ENCODE data around the gene ANKDD1B.
A peak's percentile ranks its signal among the peaks of the same experiment; 100 is the strongest.
"Not testable (repeated sequence)": the region's sequence is repeated elsewhere in the genome, so short reads cannot be mapped to it uniquely, and the experiment has no call there.

ANKDD1B gene

GRCh38 chr5:75662061-75662460, 50.8 kb downstream of the ANKDD1B start:
- no peak for DNase-seq (ENCODE audit: low spot score)

- no peak for DNase-seq (ENCODE audit: low spot score)
Observed at GRCh38 chr5:75663579-75664284, 52.5 kb downstream of the ANKDD1B start.

- DNase-seq (ENCODE audit: low spot score), result no peak
Observed at GRCh38 chr5:75664979-75665378, 53.7 kb downstream of the ANKDD1B start.

DNA sequence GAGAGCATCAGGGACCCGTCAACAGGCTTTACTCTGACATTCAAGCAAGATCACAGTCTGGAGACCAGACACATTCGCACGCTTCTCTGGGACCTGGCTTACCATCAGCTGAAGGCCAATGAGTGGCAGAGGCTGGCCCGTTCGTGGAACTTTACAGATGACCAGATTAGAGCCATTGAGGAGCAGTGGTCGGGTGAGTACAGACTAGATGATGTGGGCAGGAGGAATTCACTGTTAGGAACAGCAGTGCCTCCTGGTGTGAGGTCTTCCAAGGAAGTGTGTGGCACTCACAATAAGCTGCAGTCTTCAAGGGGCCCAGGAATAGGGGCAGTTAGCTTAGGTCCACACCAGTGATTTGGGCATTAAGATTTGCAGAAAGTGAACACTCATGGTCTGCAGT, 55.5 kb downstream of the ANKDD1B start:
- no peak for DNase-seq (ENCODE audit: low spot score)

DNA sequence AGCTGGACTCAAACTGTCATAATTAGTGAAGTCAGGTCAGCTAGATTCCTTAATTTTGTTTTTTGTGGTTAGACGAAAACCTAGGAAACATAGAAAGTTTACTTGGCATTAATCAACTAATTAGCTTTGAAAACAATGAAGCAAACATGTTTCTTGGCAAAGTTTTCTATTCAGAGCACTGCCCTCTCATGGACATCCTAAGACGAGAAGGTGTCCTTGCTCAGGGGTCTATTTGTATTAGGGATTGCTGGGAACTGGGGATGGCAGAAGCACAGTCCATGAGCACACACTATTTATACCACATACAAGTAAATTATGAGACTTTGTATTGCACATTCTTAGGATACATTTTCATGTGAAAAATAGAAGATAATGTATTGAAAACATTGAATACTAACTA, 56.3 kb downstream of the ANKDD1B start:
- DNase-seq (ENCODE audit: low spot score), result no peak

DNA sequence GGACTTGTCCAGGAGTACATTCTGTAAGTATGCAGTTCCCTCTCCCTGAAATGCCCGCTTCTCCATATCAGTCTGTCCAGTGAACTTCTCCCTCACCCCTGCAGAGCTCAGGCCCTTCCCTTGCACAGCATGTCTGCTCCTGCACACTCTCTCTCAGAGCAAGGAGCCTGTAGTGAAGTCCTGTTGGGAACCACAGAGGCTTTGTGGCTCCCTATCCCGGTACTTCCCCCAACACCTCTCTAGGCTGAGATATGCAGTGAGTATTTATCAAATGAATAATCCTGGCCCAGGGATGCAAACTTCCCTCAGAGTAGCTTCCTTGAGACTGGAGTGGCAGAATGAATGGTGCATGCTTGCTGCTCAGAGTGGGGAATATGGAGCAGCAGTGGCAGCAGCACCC, 57.2 kb downstream of the ANKDD1B start:
- DNase-seq (ENCODE audit: low spot score), result no peak

- DNase-seq (ENCODE audit: low spot score), result peak; percentile 71
Observed at GRCh38 chr5:75668977-75669689, 57.9 kb downstream of the ANKDD1B start.

DNA sequence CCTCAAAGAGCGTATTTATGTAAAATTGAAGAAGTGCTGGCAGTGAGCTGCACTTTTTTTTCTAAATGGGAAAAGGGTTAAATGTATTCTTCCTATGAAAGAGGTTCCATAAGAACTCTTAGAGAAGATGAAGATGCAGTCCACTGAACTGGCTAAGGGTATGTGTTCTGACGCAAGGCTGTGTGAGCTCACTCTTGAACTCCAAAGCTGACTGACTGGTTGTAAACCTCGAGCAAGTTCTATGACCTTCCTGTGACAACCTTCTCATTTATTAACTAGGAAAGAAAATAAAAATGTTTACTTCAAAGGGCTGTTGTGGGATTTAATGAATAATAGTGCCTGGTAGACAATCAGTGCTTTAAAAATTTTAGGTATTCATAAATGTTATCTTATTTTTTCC, 59.3 kb downstream of the ANKDD1B start:
- no peak for DNase-seq (ENCODE audit: low spot score)

- DNase-seq (ENCODE audit: low spot score), result no peak
Observed at GRCh38 chr5:75671506-75671905, 60.3 kb downstream of the ANKDD1B start.

DNA sequence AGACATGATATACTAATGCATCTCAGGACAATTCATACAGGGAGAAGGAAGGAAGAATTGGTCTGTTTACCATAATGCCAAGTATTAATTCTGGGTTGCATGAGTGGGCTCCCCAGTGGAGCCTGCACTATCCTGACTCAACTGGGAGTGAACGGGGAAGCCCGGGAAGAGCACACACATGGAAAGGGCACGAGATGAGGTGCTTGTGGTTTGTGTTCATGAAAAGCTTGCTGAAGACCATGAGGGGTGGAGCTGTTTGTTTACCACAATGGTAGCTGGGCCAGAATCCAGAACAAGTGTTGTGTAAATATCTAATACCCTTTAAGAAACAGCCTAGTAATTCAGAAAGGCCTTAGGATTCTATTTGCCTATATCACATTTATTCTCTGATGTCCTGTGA, 61.4 kb downstream of the ANKDD1B start:
- no peak for DNase-seq (ENCODE audit: low spot score)

- DNase-seq (ENCODE audit: low spot score), result no peak
Observed at GRCh38 chr5:75675783-75676182, 64.5 kb downstream of the ANKDD1B start.

GRCh38 chr5:75677607-75678006, 66.4 kb downstream of the ANKDD1B start:
- DNase-seq (ENCODE audit: low spot score), result no peak

- no peak for DNase-seq (ENCODE audit: low spot score)
Observed at GRCh38 chr5:75678155-75678554, 66.9 kb downstream of the ANKDD1B start.

- peak; percentile 67 for DNase-seq (ENCODE audit: low spot score)
Observed at GRCh38 chr5:75681125-75681830, 70.0 kb downstream of the ANKDD1B start.

DNA sequence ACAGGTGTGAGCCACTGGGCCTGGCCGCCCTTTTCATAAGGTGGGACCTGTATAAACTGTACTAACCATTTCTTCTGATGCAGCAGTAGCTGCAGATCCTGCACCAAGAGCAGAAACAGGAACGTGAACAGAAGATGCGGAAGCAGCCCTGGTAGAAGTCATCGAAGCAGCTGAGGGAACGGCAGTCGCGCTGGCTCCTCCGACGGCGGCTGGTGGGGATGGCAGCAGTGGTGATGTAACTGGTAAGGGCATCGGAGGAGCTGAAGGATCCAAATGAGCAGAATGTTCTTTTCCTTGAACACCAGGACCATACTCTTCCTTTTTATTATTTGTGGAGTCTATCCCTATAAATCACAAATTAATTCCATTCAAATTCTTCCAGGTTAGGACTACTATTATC, 73.9 kb downstream of the ANKDD1B start:
- DNase-seq (ENCODE audit: low spot score), result no peak

DNA sequence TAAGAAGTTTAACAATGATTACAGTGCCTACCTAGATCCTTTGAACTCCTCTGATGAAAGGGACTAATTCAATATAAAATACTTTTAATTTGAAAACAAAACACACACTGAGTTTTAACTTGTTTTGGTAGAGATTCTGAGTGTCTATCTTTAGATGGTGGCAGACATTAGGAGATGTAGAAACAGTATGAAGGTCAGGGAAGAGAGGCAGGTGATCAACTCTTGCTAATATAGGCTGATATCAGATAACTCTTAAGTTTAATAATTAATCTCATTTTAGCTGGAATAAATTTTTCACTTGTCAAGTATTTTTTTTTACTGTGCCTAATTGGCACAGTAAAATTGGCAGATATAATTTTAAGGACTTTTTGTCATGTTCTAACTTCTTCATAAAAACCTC, 75.2 kb downstream of the ANKDD1B start:
- no peak for DNase-seq (ENCODE audit: low spot score)

DNA sequence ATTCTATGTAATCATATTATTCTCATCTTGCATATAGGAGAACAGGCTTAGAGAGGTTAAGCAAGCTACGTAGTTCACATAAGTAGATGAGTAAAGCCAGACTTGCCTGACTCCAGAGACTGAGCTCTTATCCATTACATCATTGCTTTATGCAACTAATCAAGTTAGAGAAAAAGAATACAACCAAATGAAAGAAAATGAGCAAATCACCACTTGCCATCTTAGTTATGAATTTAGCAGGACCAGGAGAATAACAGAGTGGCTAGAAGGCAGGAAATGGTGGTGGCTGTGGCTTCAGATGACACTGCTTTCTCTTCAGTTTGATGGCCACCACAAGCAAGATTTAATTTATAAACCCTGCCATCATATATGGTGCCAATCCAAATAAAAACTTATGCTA, 79.4 kb downstream of the ANKDD1B start:
- no peak for DNase-seq (ENCODE audit: low spot score)

DNA sequence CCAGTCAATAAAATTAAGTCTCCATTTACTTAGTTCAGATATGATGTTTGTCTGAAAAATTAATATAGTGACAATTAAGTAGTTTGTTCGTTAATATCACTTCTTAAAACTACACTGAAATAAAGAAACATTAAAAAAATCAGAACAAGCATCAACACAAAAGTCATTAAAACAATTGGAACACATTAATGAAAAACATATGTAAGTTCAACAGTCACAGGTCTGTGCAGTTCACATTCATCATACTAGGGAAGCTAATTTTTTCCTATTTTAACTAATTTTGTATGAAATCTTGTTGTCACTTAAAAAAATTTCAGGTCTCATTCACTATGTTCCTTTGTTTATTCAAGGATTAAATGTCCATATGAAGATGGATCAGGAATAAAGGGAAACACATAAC, 83.5 kb downstream of the ANKDD1B start:
- no peak for DNase-seq (ENCODE audit: low spot score)

- not testable (repeated sequence) for DNase-seq (ENCODE audit: low spot score)
Observed at GRCh38 chr5:75695472-75696351, 84.5 kb downstream of the ANKDD1B start.

DNA sequence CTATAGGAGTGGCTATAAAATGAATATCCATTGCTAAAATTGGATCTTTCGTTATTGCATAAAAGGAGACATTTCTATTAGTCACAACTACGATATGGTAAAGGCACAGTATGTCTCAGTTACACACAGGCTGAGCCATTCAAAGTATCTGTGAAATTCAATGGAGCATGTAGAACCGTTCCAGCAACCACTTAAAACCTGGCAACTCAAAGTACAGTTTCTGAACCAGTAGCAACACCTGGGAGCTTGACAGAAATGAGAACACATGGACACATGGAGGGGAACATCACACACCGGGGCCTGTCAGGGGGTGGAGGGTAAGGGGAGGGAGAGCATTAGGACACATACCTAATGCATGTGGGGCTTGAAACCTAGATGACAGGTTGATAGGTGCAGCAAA, 90.6 kb downstream of the ANKDD1B start:
- no peak for DNase-seq (ENCODE audit: low spot score)

DNA sequence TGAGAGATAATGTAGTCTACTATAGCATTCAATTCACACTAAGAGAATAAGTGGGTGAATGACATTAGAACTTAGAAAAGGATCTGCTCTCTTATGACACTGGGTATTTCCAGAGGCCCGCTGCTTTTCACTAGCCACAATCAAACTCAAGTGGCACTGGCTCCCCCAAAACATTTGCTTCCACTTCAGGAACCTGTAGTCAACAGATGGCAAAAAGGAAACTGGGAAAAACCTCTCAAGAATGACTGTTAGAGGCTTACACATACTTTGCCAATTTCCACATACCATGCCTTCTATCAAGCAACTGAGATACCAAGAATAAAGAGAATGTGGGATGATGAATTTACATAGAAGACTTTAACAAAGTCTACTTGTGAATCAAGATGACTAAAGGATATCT, 94.8 kb downstream of the ANKDD1B start:
- DNase-seq (ENCODE audit: low spot score), result no peak

DNA sequence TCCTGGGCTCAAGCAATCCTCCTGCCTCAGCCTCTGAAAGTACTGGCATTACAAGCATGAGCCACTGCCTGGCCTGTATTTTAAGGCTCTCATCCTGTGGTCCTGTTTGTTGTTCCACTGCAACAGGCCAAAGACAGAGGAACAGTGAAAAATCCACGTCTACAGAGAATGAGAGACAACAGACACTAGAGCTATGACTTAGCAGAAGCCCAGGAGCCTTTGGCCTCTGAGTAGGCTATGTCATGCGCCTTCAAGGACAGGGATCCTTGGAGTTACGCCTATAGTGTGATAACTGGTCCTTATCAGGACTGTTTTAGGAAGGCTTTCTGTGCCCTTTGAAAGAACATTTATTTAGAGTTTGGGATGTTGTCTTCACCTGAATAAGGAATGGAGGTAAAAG, 95.5 kb downstream of the ANKDD1B start:
- DNase-seq (ENCODE audit: low spot score), result peak; percentile 52
